LNCAP (cell line): ENCODE results near the gene MYLK.

Source experiments
- TF ChIP-seq, protein P1 (sequence below): fragments of 450-650 bp; IDR thresholded peaks from 2 replicates; pipeline ENCODE4 v1.5.1; 2017; ENCODE audit warnings: mild to moderate bottlenecking

The MYLK gene

DNA sequence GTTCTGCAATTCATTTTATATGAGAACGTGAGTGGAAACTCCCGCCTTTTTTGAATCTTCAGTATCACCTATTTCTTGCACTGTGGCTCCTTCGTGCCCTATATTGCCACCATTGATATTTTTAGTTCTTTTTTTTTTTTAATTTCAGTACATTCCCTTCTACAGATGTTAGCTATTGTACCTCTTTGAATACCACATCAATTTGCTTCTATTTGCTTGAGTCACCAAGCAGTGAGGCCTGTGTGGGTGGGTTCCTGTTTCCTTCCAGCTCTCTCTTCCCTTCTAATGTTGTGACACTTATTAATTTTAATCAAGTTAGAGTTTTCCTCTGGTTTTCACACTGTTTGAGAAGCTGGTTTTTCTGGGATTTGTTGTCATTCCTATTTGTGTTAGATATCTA lies 308.0 kb downstream of the MYLK start:
- TF ChIP-seq, protein P1, sequence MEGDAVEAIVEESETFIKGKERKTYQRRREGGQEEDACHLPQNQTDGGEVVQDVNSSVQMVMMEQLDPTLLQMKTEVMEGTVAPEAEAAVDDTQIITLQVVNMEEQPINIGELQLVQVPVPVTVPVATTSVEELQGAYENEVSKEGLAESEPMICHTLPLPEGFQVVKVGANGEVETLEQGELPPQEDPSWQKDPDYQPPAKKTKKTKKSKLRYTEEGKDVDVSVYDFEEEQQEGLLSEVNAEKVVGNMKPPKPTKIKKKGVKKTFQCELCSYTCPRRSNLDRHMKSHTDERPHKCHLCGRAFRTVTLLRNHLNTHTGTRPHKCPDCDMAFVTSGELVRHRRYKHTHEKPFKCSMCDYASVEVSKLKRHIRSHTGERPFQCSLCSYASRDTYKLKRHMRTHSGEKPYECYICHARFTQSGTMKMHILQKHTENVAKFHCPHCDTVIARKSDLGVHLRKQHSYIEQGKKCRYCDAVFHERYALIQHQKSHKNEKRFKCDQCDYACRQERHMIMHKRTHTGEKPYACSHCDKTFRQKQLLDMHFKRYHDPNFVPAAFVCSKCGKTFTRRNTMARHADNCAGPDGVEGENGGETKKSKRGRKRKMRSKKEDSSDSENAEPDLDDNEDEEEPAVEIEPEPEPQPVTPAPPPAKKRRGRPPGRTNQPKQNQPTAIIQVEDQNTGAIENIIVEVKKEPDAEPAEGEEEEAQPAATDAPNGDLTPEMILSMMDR = no peak

DNA sequence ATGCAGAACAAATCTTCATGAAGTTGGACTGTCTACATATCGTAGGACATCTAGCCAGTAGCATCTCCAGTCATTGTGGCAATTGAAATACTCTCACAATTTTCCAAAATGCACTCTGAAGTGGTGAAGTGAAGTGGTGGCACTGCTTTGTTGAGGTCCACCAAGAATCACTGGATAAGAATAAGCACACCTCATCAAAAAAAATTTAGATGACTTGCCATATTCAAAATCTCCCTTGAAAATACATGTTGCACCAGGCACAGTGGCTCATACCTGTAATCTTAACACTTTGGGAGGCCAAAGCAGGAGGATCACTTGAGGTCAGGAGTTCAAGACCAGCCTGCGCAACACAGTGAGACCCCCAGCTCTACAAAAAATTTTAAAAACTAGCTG lies 312.2 kb downstream of the MYLK start:
- TF ChIP-seq, protein P1 = no peak

DNA sequence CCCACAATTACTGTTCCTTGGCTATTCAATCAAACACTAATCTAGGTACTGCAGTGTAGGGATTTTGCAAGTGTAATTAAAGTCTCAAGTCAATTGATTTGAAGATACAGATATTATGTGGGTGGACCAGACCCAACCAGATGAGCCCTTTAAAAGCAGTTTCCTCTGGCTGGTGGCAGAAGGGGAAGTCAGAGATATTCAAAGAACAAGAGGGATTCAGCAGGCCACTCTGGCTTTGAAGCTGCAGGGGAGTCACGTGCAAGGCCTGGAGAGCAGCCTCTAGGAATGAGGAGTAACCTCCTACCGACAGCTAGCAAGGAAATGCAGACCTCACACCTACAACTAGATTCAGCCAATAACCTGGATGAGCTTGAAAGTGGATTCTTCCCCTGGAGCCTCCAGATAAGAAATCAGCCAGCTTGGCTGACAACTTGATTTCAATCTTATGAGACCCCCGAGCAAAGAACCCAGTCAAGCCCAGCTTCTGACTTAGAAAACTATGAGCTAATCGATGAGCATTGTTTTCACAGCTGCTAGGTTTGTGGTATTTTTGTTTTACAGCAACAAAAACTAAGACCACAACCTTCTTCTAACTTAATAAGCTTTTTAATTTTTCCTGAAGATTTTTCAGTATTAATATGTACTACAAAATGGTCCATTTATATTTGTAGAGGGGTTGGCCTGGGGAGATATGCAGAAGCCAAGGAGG lies 312.7 kb downstream of the MYLK start:
- TF ChIP-seq, protein P1 = no peak

DNA sequence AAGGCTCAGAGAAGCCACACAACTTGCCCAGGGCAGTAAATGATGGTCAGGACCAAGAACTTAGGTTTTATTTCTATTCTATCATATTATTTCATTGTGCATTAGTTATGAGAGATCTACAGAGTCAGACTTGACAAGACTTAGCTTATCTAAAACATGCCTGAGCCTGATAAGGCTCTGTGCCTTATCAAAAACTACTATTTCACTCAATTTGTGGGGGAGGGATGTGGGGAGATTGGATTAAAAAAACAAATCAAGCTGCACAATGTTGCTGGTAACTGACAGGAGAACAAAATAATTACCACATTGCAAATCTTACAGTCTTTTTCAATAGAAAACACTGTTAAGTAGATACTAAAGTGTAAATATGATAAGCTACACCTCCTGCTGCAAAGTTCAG lies 315.3 kb downstream of the MYLK start:
- TF ChIP-seq, protein P1 = no peak

- TF ChIP-seq, protein P1 = no peak
Observed at GRCh38 chr3:123568034-123568433, 316.1 kb downstream of the MYLK start.

DNA sequence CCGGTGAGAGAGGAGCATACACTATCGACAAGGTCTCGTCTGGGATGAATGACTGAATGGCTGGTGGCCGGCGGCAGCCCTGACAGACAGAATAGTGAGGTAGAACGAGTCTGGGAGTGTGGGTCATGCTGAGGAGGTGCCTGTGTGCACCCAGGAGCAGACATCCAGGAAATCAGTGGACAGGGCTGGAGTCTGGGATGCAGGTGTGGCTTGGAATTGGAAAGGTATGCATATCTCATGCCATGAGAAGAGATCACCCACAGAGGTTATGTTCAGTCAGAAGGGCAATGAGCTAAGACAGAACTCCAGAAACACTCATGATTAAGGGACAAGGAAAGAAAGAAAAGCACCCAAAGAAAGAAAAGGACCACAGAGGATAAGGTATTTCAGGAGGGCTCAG lies 320.1 kb downstream of the MYLK start:
- TF ChIP-seq, protein P1 = no peak

DNA sequence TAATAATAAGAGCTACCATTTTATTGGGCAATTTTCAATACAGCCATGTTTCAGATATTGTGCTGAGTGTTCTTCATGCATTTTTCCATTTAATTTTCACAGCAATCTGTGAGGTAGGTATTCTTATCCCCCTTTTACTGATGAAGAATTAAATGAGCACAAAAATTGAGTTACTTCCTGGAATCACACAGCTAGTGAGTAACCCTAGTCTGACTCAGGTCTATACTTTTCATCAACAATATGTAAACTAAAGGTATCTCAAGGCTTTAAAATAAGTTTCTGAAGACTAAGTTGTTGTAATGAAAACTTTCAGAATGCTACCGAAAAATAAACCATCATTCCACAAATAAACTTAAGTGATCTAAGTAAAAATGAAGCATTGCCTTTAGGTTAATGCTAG lies 321.6 kb downstream of the MYLK start:
- TF ChIP-seq, protein P1 = no peak

DNA sequence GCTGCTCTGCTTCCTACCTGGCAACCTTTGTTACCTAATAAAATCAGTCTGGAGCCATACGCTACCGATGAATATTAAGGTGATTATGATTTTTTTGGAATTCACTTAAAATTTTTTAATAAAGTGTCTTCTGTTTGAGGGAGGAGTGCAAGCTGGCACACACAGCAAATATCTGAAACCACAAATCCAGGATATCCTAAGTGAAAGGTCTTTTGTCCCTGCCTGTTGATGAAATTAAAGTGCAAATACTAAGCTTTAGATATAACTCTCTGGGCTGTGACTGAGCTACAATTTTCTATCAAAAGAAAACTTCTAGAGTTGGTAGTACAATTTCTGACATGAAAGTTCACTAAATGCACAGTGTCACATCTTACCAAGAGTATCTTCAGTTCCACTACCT lies 322.9 kb downstream of the MYLK start:
- TF ChIP-seq, protein P1 = no peak
